Erythroblast (primary cell): ENCODE results near the gene OPA1.

ENCODE experiments used
- GATA1 ChIP-seq: IDR thresholded peaks from 2 replicates; pipeline ENCODE4 v1.6.1; 2011; ENCODE audit warnings: low read depth, mild to moderate bottlenecking, control low read depth, low read length, moderate library complexity
- POLR2A ChIP-seq: IDR thresholded peaks from 2 replicates; pipeline ENCODE4 v1.6.1; 2011; ENCODE audit warnings: mild to moderate bottlenecking, low read length

DNA sequence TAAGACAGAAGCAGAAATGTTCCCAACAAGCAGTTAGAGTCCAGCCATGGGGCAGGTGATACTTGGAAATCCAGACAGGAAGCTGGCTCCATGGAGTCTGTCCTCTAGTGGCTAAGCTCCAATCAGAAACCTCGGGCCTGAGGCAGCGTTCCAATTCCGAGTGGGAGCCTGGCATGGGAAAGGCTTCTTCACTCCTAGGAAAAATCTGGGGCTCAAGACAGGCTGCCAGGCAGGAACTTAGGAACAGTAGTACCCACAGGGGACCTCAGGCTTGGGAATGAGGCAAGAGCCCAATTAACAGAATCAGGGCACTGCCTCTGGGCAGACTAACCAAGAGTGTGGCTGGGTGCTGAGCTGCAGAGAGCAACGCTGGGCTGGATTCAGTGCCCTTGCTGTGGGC is 32.1 kb upstream of the OPA1 start:
- TF ChIP-seq POLR2A (no peak), GATA1 (no peak)
